ENCODE results near the gene SERPINB6. TPM values are rescaled to one million over a fixed set of nuclear protein-coding genes. Genes with fewer than 3 reads are reported as not detected.

Gene SERPINB6
- total and polyA plus RNA-seq, 9 of the 15 experiments (the other 6 are each of a cell fraction or from before 2014, with no cell fraction given): 86.6 to 211 (median 143) TPM

GRCh38 chr6:2920671-2921112 lies 50.7 kb downstream of the SERPINB6 start (continued):
- TF ChIP-seq ZBTB40 (IDR thresholded peaks at IDR 0.05): no peak
- TF ChIP-seq ZBTB40 (CRISPR knock-in tag; IDR thresholded peaks at IDR 0.05): peak; percentile 28; the same call in 1 of the 2 replicates
- TF ChIP-seq POLR2B (IDR thresholded peaks at IDR 0.05; ENCODE audit: low read depth, partially characterized antibody): peak; percentile 41
- TF ChIP-seq BCLAF1 (IDR thresholded peaks at IDR 0.05; ENCODE audit: borderline replicate concordance in 1 of 2, control insufficient read depth in 1 of 2, low read depth in 2 of 2, low read length in 1 of 2): no peak
- TF ChIP-seq MAZ (CRISPR knock-in tag; conservative IDR thresholded peaks at IDR 0.05 in 1 of 2, IDR thresholded peaks at IDR 0.05 in 1 of 2): peak in 1 of 2 experiments; percentile 20; a peak in 1 of 4 replicates
- TF ChIP-seq ASH1L (IDR thresholded peaks at IDR 0.05; ENCODE audit: borderline replicate concordance, low read depth, partially characterized antibody): no peak
- TF ChIP-seq GATAD2B (IDR thresholded peaks at IDR 0.05; ENCODE audit: borderline replicate concordance): no peak
- peak; percentile 91 for TF ChIP-seq SPI1 (IDR thresholded peaks at IDR 0.05; ENCODE audit: borderline replicate concordance, low read depth, low read length)
- TF ChIP-seq TAF1 (IDR thresholded peaks at IDR 0.05; ENCODE audit: control insufficient read depth, extremely low read depth, insufficient read depth, low read length, severe bottlenecking): peak; percentile 23
- TF ChIP-seq NONO (IDR thresholded peaks at IDR 0.05; ENCODE audit: low read depth in 2 of 2, low read length in 1 of 2): no peak
- 0 out of 2 replicates have a peak, but pooled peaks have one; percentile 11 for TF ChIP-seq LARP7 (IDR thresholded peaks at IDR 0.05)
- peak; percentile 21 for TF ChIP-seq HNRNPLL (IDR thresholded peaks at IDR 0.05; ENCODE audit: low read depth, low read length, poor library complexity, severe bottlenecking)
- TF ChIP-seq SP1 (CRISPR knock-in tag; IDR thresholded peaks at IDR 0.05): peak; percentile 64; the same call in 1 of the 2 replicates

Measured in K562 (cell line).